GM18502 (cell line): ENCODE results near the gene SESN1.
"Not testable (repeated sequence)": the region's sequence is repeated elsewhere in the genome, so short reads cannot be mapped to it uniquely, and the experiment has no call there.

ENCODE experiments used
- ATAC-seq: cut with Tn5 transposase; IDR thresholded peaks from one replicate; pipeline ENCODE4 v1.9.1; 2021; ENCODE audit warnings: mild to moderate bottlenecking; ENCODE audit not compliant: unreplicated experiment, poor library complexity

Gene SESN1

GRCh38 chr6:109095835-109096084 is 1.1 kb upstream of the SESN1 start:
- ATAC-seq = no peak

- ATAC-seq = peak; percentile 70
These were observed 589 bp upstream of the SESN1 start, which contains the start of gene CEP57L1 for GRCh38 chr6:109095036-109095834. TSS of gene CEP57L1 (plus strand) at chr6:109095507. CDS start at chr6:109145222, 49,715 bp downstream.

GRCh38 chr6:109093732-109094415 is 772 bp downstream of the SESN1 start:
- ATAC-seq = no peak

- ATAC-seq = no peak
These were observed 2.6 kb downstream of the SESN1 start for GRCh38 chr6:109092074-109092473.

DNA sequence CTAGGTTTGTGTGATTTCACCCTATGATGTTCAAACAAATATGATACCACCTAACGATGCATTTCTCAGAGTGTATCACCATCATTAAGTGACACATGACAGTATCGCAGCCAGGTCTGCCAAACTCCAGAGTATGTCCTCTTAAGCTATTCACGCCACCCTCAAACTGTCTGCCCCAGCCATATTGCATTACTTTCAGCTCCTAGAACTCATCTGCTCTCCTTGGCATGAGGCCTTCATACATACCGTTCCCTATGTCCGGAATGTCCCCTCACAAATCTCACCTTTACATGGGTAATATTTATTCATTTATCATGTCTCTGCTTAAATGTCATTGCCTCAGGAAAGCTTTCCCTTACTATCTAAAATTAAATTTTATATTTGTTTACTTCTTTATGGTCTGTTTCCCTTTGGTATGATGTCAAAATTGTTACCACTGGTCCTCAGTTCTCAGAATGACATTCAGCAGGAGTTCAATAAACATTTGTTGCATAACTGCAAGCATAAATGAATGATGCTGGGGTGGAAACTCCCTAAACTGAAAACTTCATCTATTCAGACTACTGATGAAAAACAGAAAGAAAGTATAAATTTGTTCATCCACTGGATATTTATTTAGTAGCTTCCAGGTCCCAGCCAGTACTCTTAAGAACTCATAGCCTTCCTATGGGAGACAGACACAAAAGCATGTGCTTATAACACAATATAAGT is 3.2 kb downstream of the SESN1 start:
- ATAC-seq = no peak

GRCh38 chr6:109088995-109089394 is 5.7 kb downstream of the SESN1 start:
- ATAC-seq = no peak

DNA sequence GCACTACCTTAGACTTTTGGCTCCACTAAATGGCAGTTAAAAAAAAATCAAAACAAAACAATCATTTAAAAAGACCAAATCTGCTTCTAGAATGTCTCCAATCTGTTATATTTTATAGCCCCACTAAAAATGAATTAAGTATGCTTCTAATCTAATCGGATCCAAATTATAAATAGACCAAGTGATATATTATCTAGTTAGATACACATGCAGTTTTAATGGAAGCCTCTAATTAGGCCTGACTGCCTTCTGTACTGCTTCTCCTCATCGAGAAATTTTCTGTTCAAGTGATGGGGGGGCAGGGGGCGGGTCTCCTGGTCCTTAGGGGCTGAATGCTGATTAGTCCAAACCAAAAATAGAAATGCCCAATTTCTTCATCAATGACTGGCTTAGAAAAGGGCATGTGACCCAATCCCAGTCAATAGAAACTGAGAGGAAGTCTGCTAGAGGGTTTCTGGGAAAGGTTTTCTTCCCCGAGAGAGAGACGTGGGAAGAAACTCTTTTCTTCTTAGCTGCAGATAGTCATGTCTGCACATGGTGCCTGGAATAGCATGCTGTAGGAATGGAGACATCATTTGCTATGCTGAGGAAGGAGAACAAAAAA is 6.9 kb downstream of the SESN1 start:
- no peak for ATAC-seq

GRCh38 chr6:109084146-109084545 is 10.5 kb downstream of the SESN1 start:
- not testable (repeated sequence) for ATAC-seq

DNA sequence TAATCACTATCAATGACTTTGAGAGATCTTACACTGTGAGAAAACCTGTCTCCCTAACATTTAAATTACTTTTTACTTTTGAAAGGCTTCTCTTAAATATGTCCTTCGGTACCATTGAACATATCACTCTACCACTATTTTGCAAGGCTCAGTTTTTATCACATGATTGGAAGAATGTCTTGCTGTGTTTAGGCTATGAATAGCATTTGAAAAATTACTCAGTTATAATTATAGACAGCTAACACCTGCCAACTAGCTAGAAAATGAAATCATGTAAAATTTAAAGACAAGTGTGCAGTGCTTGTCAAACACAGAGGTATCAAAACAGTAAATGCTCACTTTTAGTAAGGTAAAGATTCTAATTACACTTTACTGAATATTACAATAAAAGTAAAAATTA is 11.0 kb downstream of the SESN1 start:
- ATAC-seq = no peak

DNA sequence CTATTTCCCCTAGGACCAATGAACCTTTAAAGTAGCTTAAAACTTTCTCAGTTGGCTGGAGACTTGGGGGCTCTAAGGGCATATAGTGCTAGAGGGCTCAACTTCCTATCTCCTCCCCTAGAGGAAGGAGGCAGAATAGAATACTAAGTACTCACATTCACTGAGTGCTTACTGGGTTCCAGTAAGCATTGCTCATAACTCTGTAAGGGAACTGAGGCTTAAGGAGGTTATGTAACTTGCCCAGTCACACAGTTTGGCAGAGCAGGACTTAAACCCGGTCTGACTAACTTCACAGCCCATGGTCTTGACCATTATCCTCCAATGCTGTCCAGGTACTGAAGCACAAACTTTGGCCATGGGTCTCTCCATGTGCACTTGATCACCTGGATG is 12.5 kb downstream of the SESN1 start:
- ATAC-seq = no peak

DNA sequence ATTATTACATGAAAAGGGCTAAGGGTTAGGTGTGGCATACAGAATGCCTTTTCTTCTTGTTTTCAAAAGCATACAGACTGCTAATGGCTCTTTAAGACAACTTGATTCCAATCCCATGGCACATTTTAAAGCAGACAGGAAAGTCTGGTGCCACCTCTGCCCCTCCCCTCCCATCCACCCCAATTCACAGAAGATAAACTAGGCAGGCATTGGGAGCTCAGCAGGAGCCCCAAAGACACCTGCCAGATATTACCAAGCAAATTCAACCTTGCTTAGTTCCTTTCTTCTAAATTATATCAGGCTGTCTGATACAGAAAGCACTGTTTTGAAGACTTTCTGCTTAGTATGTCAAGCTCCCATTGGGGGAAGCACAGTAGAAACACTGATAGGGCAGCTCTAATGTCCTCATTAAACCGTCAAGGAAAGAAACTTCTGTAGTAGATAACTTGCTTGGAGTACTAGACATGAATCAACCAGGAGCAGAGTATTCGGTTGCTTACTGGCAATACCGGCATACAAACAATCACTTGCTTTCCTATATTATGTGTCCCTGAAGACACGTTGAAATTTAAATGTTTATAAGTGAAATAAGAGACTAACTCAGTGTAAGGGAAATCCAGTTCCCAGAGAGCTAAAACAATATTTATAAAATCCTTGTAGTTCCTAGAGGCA is 13.0 kb downstream of the SESN1 start:
- no peak for ATAC-seq

GRCh38 chr6:109081026-109081425 is 13.6 kb downstream of the SESN1 start:
- no peak for ATAC-seq

DNA sequence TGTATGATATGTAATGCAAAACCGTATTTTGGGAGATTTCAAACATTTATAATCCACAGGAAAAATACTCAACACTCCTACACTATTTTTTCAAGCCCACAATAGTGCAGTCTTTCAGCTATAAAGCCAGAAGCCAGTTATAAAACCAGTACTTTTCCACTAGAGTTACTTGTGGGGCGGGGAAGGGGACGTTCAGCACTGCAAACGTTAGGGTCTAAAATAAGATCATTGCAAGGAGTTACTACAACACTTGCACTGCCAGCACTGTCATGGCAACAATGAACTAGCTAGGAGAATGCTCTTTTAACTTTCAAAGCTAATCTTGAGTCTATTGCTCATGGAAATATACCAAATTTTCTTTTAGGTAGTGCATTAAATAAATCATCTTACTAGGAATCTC is 14.7 kb downstream of the SESN1 start:
- no peak for ATAC-seq

GRCh38 chr6:109076377-109076776 is 18.3 kb downstream of the SESN1 start:
- no peak for ATAC-seq

DNA sequence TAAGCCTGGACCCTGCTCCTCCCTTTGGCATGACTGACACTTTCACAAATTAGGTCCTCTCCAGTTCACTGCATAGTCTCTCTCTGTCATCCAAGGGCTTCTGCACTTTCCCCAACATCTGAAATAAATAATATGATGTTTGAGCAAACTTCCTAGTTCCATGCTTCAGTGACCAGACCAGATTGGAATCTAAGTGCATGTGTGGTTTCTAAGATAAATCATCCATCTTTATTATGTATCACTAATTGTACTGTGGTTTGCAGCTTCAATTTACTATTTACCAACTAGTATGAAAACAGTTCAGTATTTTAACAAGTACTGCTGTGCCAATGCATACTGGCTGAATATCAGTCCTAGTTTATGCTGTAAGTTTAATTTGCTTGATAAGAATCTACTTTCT is 18.7 kb downstream of the SESN1 start:
- ATAC-seq = no peak

DNA sequence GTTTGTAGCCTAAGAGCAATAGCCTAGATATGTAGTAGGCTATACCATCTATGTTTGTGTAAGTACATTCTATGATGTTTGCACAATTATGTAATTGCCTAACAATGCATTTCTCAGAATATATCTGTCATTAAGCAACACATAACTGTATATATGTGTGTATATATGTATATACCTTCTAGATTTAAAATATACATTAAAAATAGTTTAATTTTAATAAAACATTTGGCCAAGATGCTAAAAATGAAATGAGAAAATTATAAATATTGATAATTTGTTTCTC is 20.6 kb downstream of the SESN1 start:
- ATAC-seq = no peak

DNA sequence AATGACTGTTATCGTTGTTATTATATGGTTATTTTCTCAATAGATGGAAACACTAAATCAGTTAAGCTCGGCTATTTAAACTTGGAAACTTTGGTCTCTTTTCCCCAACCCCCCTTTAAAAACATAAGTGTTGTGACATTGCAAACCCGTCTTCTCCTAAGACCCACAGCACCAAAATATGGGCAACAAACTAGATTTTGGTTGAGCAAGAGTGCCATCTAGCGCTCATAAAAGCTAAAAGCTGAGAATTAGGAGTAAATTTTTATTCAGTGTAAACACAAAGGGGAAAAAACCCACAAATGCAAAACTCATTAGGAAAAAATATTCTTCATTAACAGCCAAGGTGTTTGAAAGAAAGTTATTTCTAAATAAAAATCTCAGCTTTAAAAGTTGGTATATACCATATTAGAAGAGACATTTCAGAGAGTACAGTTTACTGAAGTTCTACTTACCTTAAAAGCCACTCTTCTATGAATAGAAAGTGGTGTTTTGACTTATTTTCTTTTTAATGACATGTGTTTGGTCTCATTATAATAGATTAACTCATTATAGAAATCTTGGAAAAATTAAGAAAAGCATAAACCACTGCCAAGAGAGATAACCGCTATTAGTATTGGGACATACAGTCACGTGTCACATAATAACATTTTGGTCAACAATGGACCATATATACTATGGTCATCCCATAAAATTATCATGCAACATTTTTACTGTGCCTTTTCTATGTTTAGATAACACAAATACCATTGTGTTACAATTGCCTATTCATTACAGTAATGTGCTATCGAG is 21.1 kb downstream of the SESN1 start:
- ATAC-seq = no peak

DNA sequence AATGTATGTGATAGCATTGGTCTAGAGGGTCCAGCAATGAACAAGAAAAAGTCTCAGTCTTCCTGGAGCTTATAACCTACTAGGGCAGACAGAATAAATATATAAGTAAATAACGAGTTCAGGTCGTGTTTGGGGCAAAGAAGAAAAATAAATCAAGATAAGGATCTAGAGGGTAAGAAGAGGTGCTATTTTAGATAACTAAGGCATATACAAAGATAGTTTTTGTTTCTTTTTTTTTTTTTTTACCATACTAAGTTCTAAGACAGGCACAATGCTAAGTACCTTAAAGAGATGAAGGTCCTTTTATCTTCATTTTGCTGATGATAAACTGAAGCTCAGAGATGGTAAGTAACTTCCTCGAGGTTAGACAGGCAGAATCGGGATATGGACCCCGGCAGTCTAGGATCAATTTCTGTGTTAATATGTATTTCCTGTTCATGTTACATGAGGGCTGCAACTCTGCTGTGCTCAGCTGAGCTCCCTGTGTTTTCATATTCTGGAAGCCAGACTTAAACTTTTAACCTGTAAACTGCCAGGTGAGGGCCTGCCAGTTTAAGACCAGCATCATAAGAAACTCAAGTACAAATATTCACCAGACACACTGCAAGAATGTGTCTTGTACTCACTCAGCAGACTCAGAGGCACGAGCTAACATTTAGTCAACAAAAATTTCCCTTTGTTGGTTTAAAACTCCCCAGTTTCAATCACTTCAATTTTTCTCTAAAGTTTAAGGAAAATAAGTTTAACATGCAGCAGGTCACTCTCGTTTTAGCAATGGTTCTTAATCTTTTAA is 23.3 kb downstream of the SESN1 start:
- ATAC-seq = no peak

- ATAC-seq = no peak
These were observed 24.9 kb downstream of the SESN1 start for GRCh38 chr6:109069746-109070145.
